ENCODE results near the gene GABRB1.

Gene GABRB1

GRCh38 chr4:47075919-47076318 is 44.6 kb downstream of the GABRB1 start (continued):
- TF ChIP-seq TOX (CRISPR knock-in tag; IDR thresholded peaks at IDR 0.05; ENCODE audit: borderline replicate concordance): no peak

GRCh38 chr4:47084111-47084510 is 52.7 kb downstream of the GABRB1 start:
- no peak for ATAC-seq
- no peak for TF ChIP-seq ESRRG (CRISPR knock-in tag; IDR thresholded peaks at IDR 0.05)
- TF ChIP-seq CSRNP3 (CRISPR knock-in tag; IDR thresholded peaks at IDR 0.05): no peak
- TF ChIP-seq TSHZ2 (CRISPR knock-in tag; IDR thresholded peaks at IDR 0.05): no peak

GRCh38 chr4:47084795-47085194 is 53.4 kb downstream of the GABRB1 start:
- TF ChIP-seq ZNF565 (CRISPR knock-in tag; conservative IDR thresholded peaks at IDR 0.05; ENCODE audit: low read depth): no peak
- TF ChIP-seq CSDC2 (CRISPR knock-in tag; IDR thresholded peaks at IDR 0.05): no peak
- TF ChIP-seq ARNTL (CRISPR knock-in tag; IDR thresholded peaks at IDR 0.05; ENCODE audit: borderline replicate concordance, low read depth): no peak
- TF ChIP-seq ZFP3 (CRISPR knock-in tag; IDR thresholded peaks at IDR 0.05): no peak
- TF ChIP-seq ZNF8 (CRISPR knock-in tag; IDR thresholded peaks at IDR 0.05): no peak
- TF ChIP-seq RARB (CRISPR knock-in tag; IDR thresholded peaks at IDR 0.05): no peak
- TF ChIP-seq PATZ1 (CRISPR knock-in tag; IDR thresholded peaks at IDR 0.05; ENCODE audit: borderline replicate concordance): no peak
- TF ChIP-seq GLIS3 (CRISPR knock-in tag; IDR thresholded peaks at IDR 0.05): no peak
- TF ChIP-seq ZC3H10 (CRISPR knock-in tag; IDR thresholded peaks at IDR 0.05): no peak
- no peak for TF ChIP-seq ZFP30 (CRISPR knock-in tag; IDR thresholded peaks at IDR 0.05)
- no peak for TF ChIP-seq POU6F1 (CRISPR knock-in tag; IDR thresholded peaks at IDR 0.05; ENCODE audit: borderline replicate concordance, low read depth)
- no peak for TF ChIP-seq CSRNP3 (CRISPR knock-in tag; IDR thresholded peaks at IDR 0.05)
- no peak for TF ChIP-seq PPARA (CRISPR knock-in tag; IDR thresholded peaks at IDR 0.05; ENCODE audit: borderline replicate concordance)
- TF ChIP-seq ZNF70 (CRISPR knock-in tag; IDR thresholded peaks at IDR 0.05): no peak
- TF ChIP-seq ISL1 (CRISPR knock-in tag; IDR thresholded peaks at IDR 0.05): no peak
- TF ChIP-seq TOX (CRISPR knock-in tag; IDR thresholded peaks at IDR 0.05; ENCODE audit: borderline replicate concordance): no peak
- no peak for TF ChIP-seq ESRRG (CRISPR knock-in tag; IDR thresholded peaks at IDR 0.05)
- no peak for TF ChIP-seq OSR1 (CRISPR knock-in tag; IDR thresholded peaks at IDR 0.05)
- ATAC-seq: no peak

GRCh38 chr4:47088298-47088697 is 56.9 kb downstream of the GABRB1 start:
- no peak for ATAC-seq
- TF ChIP-seq ZFP30 (CRISPR knock-in tag; IDR thresholded peaks at IDR 0.05) (no peak), PPARA (CRISPR knock-in tag; IDR thresholded peaks at IDR 0.05; ENCODE audit: borderline replicate concordance) (no peak), TOX (CRISPR knock-in tag; IDR thresholded peaks at IDR 0.05; ENCODE audit: borderline replicate concordance) (no peak), TSHZ2 (CRISPR knock-in tag; IDR thresholded peaks at IDR 0.05) (no peak), CSDC2 (CRISPR knock-in tag; IDR thresholded peaks at IDR 0.05) (no peak), SNAI2 (CRISPR knock-in tag; IDR thresholded peaks at IDR 0.05) (no peak), ARNTL (CRISPR knock-in tag; IDR thresholded peaks at IDR 0.05; ENCODE audit: borderline replicate concordance, low read depth) (no peak), ZNF70 (CRISPR knock-in tag; IDR thresholded peaks at IDR 0.05) (no peak), ZNF8 (CRISPR knock-in tag; IDR thresholded peaks at IDR 0.05) (no peak), ZNF565 (CRISPR knock-in tag; conservative IDR thresholded peaks at IDR 0.05; ENCODE audit: low read depth) (no peak), OSR1 (CRISPR knock-in tag; IDR thresholded peaks at IDR 0.05) (no peak), POU6F1 (CRISPR knock-in tag; IDR thresholded peaks at IDR 0.05; ENCODE audit: borderline replicate concordance, low read depth) (no peak), RARB (CRISPR knock-in tag; IDR thresholded peaks at IDR 0.05) (no peak)

All from SK-N-SH treated with all-trans-retinoic acid at 6 μM for 48 hours (cell line).